B cell (primary cell): ENCODE measurements around the gene HBA1.
"Not testable (repeated sequence)": the region's sequence is repeated elsewhere in the genome, so short reads cannot be mapped to it uniquely, and the experiment has no call there.

Source experiments
- CTCF ChIP-seq: fragments of 200-600 bp; IDR thresholded peaks from one replicate; pipeline ENCODE4 v1.8.0; 2022; ENCODE audit warnings: antibody characterized with exemption, mild to moderate bottlenecking
- EZH2 ChIP-seq: IDR thresholded peaks from 2 replicates; pipeline ENCODE4 v1.6.1; 2012; ENCODE audit warnings: borderline replicate concordance, low read depth, mild to moderate bottlenecking, moderate library complexity, low read length; ENCODE audit not compliant: insufficient read depth, poor library complexity, severe bottlenecking

DNA sequence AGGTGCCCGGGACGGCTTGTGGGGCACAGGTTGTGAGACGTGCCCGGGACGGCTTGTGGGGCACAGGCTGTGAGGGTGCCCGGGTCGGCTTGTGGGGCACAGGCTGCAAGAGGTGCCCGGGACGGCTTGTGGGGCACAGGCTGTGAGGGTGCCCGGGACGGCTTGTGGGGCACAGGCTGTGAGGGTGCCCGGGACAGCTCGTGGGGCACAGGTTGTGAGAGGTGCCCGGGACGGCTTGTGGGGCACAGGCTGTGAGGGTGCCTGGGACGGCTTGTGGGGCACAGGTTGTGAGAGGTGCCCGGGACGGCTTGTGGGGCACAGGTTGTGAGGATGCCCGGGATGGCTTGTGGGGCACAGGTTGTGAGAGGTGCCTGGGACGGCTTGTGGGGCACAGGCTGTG, 16.2 kb upstream of the HBA1 start:
- TF ChIP-seq CTCF, EZH2: not testable (repeated sequence)
